WTC11 (cell line): Measurements from ENCODE around the gene PDZRN3.

Source experiments
- TEAD1 ChIP-seq: sonication (generic); formaldehyde crosslinking; IDR thresholded peaks from 2 replicates; pipeline ENCODE4 v1.8.0; 2022; ENCODE audit warnings: mild to moderate bottlenecking, missing genetic modification reagents
- TF ChIP-seq, protein P1 (sequence below): sonication (generic); formaldehyde crosslinking; IDR thresholded peaks from 2 replicates; pipeline ENCODE4 v1.8.1; 2023; ENCODE audit warnings: mild to moderate bottlenecking, missing genetic modification reagents, moderate library complexity

DNA sequence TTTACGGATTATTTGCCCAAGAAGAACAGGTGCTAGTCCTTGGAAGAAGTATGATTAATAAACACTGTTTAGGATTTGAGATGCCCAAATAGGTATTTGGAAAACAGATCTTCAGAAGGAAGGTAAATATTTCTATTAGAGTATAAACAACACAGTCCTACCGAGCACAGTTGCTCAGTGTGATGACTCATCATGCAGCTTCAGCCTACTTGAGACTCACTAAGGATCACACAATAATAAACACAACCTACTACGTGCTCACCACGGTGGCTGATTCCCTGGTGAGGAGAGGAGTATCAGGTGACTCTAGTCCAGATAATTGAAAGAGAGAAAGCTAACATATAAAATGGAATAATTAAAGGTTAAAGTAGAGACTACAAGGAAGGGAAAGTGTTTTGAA, 72.0 kb downstream of the PDZRN3 start:
- TF ChIP-seq, protein P1, sequence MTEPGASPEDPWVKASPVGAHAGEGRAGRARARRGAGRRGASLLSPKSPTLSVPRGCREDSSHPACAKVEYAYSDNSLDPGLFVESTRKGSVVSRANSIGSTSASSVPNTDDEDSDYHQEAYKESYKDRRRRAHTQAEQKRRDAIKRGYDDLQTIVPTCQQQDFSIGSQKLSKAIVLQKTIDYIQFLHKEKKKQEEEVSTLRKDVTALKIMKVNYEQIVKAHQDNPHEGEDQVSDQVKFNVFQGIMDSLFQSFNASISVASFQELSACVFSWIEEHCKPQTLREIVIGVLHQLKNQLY (CRISPR knock-in tag): no peak
- TF ChIP-seq TEAD1 (CRISPR knock-in tag): no peak
